GM13977 (cell line): ENCODE data around the gene GALNT14.

ENCODE experiments used
- DNase-seq: peaks from one replicate; pipeline ENCODE4 v3.0.0; 2012; ENCODE audit warnings: low spot score
- in situ Hi-C: fragments of 300-500 bp; cut with MboI; formaldehyde crosslinking; loops from one replicate; pipeline ENCODE4 v1.12.0; 2022; ENCODE audit warnings: low sequenced_read_pairs, low pct_unique_long_range_greater_than_20kb, mixed read lengths, inconsistent platforms; ENCODE audit not compliant: unreplicated experiment
- TF ChIP-seq, protein P1 (sequence below): IDR thresholded peaks from 2 replicates; pipeline ENCODE4 v1.5.1; 2012; ENCODE audit warnings: mild to moderate bottlenecking, control low read depth; ENCODE audit not compliant: insufficient read depth; ENCODE audit errors: extremely low read depth, missing control alignments

GALNT14 gene

DNA sequence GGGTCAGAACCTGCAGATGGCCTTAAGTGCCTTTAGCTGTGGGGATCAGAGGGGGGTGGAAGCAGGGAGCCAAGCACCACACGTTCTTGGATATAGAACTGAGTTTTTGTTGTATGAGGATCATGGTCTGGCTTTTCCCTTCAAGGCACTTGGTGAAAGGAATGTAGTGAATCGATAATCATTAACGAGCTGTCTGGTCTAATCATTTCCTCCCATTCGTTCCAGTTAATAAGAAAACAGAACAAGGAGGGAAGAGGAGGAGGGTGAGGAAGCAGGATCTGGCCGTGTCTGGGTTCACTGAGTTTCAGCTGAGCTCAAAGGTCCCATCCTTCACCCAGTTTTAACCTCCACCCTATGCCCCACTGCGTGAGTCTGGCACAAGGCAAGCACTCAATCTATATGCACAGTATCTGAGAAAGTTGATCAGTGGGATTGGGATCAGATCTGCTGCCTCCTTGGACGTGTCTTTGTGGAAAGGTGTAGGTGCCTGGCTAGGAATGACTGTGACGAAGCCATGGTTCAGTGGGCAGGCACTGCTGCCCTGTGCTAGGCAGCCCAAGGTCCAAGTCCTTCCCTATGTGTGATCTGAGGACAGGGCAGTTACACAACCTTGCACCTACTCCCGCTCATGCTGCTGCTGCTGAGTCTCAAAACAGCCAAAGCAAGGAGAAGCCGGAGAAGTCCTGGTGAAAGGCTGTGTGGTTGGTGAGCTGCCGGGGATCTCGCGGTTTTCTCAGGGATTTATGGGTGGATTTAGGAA lies 54.8 kb downstream of the GALNT14 start:
- in situ Hi-C loops, result no loop called here
- no peak for DNase-seq

DNA sequence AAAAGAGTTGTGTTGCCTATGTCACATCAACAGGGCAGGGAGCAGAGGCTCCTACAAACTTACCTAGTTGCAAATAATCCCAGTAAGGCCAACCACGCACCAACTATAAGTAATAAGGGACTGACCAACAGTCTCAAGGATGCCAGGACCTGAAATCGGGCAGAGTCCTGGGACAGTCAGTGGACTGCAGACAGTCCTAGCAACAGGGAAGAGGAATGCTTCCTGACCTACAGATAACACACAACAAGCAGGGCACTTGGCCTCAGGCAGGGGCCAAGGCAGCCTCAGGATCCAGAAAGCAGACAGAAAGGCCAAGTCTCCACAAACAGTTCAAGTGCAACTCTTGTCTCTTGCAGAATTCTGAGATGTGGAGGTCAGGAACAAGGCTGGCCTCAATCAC lies 56.2 kb downstream of the GALNT14 start:
- in situ Hi-C loops, result no loop called here
- TF ChIP-seq, protein P1, sequence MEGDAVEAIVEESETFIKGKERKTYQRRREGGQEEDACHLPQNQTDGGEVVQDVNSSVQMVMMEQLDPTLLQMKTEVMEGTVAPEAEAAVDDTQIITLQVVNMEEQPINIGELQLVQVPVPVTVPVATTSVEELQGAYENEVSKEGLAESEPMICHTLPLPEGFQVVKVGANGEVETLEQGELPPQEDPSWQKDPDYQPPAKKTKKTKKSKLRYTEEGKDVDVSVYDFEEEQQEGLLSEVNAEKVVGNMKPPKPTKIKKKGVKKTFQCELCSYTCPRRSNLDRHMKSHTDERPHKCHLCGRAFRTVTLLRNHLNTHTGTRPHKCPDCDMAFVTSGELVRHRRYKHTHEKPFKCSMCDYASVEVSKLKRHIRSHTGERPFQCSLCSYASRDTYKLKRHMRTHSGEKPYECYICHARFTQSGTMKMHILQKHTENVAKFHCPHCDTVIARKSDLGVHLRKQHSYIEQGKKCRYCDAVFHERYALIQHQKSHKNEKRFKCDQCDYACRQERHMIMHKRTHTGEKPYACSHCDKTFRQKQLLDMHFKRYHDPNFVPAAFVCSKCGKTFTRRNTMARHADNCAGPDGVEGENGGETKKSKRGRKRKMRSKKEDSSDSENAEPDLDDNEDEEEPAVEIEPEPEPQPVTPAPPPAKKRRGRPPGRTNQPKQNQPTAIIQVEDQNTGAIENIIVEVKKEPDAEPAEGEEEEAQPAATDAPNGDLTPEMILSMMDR, result no peak
- DNase-seq, result no peak

More for the DNA sequence above, 54.8 kb downstream of the GALNT14 start:
- TF ChIP-seq, protein P1, result no peak

- in situ Hi-C loops, result no loop called here
- no peak for DNase-seq
- TF ChIP-seq, protein P1, result no peak
Observed at GRCh38 chr2:31081492-31081891, 56.7 kb downstream of the GALNT14 start.

DNA sequence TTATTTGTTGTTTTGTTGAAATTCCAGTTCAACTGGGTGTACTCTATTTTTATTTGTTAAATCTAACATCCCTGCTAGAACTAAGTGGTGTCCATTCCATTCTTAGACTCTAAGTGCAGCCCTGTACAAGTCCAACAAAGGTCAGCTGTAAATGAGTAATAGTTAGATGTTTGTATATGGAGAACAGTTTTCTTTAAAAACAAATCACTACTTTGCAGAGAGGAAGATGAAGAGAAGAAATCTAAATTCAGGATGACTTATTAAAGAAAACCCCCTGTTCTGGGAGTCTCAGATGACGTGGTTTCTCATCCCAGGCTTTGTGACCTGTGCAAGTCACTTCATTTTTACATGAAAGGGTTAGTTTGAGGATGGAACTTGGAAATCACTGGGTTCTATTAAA lies 57.9 kb downstream of the GALNT14 start:
- no peak for DNase-seq
- in situ Hi-C loops, result no loop called here
- TF ChIP-seq, protein P1, result no peak

DNA sequence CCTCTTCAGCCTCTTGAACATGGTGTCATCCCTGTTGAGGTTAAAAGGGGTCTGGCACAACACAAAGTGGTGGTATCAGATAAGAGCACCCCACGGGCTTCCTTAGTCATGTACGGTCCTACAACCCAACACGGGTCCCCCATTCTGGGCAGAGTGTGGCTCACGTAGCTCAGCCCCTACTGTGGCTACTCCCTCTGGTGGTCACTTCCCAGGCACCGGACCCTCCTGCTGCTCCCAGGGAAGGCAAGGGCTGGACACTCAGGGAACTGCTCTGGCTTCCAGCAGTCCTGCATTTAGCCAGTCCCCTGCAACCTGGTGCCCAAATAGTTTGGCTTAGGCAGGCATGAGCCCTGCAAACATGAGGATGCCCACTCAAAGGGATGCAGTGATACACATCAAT lies 58.6 kb downstream of the GALNT14 start:
- no peak for DNase-seq
- in situ Hi-C loops, result no loop called here
- TF ChIP-seq, protein P1, result no peak

GRCh38 chr2:31078579-31079105 lies 59.6 kb downstream of the GALNT14 start:
- TF ChIP-seq, protein P1, result no peak
- in situ Hi-C loops, result no loop called here
- no peak for DNase-seq
